ENCODE data around the gene EIF3C.
"Not testable (repeated sequence)": the region's sequence is repeated elsewhere in the genome, so short reads cannot be mapped to it uniquely, and the experiment has no call there.

Gene EIF3C

DNA sequence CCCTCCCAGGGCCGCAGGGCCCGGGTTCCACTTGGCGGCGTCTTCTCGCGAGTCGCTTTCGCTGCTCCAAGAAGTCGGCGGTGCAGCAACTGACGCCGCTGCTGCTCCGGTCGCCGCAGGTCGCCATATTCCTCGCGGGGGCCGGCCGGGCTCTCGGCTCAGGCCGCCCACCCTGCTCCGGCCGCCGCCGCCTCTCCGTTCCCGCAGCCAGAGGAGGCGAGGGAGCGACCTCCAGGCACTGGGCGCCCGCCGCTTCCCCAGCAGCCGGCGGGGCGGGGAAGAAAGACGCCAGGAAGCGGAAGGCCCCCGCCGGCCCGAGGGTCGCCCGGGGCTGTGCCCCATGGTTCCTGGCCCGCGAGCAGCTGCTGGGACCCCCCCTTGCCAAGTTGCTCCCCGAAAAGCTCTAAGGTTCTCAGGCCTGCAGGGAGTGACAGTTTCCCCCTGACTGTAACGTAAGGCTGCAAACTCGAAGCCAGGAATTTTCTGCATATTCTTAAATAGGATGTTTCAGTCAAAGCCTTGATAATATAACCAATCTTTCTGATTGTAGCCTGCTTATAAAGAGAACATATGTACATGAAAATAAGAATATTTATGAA lies 39.3 kb downstream of the EIF3C start:
- peak; percentile 89 for ATAC-seq

DNA sequence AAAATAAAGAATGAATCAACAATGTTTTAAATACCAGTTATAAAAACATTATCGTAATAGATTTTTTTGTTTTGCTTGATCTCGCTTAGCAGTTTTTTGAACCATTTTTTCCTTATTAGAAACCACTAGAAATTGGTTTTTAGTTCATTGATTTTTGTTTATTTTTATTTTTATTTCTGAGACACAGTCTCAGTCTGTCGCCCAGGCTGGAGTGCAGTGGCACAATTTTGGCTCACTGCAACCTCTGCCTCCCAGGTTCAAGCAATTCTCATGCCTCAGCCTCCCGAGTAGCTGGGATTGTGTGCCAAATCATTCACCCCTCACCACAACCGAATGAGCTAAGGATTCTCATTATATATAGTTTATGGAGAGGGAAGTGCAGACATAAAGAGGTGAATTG lies 40.2 kb downstream of the EIF3C start, which contains the start of gene NPIPB9:
Gene NPIPB9, plus strand, starts transcription at position 301 of the 400 bp plus-strand sequence.
- ATAC-seq = not testable (repeated sequence)

DNA sequence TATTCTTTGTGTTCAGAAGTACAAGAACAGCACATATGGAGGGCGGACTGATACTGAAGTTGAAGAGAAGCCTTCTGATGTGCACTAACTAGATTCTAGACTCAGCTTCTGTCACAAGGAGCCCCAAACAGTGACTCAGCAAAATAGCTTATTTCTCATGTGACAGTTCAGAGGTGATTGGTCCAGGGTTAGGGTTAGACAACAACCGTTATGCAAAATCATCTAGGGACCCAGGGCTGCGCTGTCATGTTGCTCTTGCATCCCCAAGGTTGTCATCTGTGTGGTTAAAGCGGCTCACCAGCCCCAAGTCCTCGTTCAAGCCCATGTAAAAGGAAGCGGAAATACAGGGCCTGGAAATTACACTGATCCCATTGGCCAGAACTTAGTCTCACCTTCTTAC lies 70.4 kb downstream of the EIF3C start:
- ATAC-seq = not testable (repeated sequence)

DNA sequence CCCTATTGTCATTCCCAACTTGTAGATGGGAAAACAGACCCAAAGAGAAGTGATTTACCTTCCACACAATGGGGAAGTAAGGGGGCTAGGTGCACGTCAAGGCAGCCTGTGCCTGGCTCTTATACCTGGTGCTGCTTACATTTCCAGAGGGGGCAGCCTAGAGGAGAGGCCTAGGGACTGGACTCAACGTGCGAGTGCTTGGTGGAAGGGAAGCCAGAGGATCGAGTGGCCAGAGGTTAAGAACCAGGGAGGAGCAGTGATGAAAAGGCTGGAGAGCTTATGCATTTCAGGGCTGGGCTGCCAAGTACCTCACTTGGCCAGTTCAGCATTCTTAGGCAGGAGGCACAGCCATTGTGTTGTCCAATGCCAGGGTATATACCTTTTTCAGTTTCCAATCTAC lies 71.1 kb downstream of the EIF3C start:
- not testable (repeated sequence) for ATAC-seq

Measured in SK-N-SH treated with all-trans-retinoic acid at 6 μM for 48 hours (cell line).